GM18517 (cell line): Measurements from ENCODE around the gene RAB8B.
"Not testable (repeated sequence)": the region's sequence is repeated elsewhere in the genome, so short reads cannot be mapped to it uniquely, and the experiment has no call there.

Source experiments
- ATAC-seq: cut with Tn5 transposase; IDR thresholded peaks from one replicate; pipeline ENCODE4 v1.9.1; 2021; ENCODE audit warnings: mild to moderate bottlenecking, moderate library complexity; ENCODE audit not compliant: unreplicated experiment

Gene RAB8B

GRCh38 chr15:63203451-63204090 lies 14.2 kb downstream of the RAB8B start:
- ATAC-seq, result no peak

- no peak for ATAC-seq
Observed at GRCh38 chr15:63206079-63206478, 16.7 kb downstream of the RAB8B start.

GRCh38 chr15:63208824-63209223 lies 19.4 kb downstream of the RAB8B start:
- ATAC-seq, result not testable (repeated sequence)

- ATAC-seq, result no peak
Observed at GRCh38 chr15:63210151-63211091, 21.0 kb downstream of the RAB8B start.

- ATAC-seq, result no peak
Observed at GRCh38 chr15:63211092-63211490, 21.7 kb downstream of the RAB8B start.

- no peak for ATAC-seq
Observed at GRCh38 chr15:63211549-63211948, 22.1 kb downstream of the RAB8B start.

- peak; percentile 46 for ATAC-seq
Observed at GRCh38 chr15:63212050-63213004, 22.9 kb downstream of the RAB8B start.

GRCh38 chr15:63218100-63218808 lies 28.8 kb downstream of the RAB8B start:
- ATAC-seq, result no peak

- ATAC-seq, result no peak
Observed at GRCh38 chr15:63219196-63219710, 29.8 kb downstream of the RAB8B start.

- ATAC-seq, result no peak
Observed at GRCh38 chr15:63221346-63221745, 31.9 kb downstream of the RAB8B start.

- no peak for ATAC-seq
Observed at GRCh38 chr15:63223463-63223862, 34.1 kb downstream of the RAB8B start.

- ATAC-seq, result no peak
Observed at GRCh38 chr15:63225381-63225780, 36.0 kb downstream of the RAB8B start.

- no peak for ATAC-seq
Observed at GRCh38 chr15:63226155-63226883, 36.9 kb downstream of the RAB8B start.

- ATAC-seq, result no peak
Observed at GRCh38 chr15:63226966-63227401, 37.6 kb downstream of the RAB8B start.

- ATAC-seq, result no peak
Observed at GRCh38 chr15:63227689-63228088, 38.3 kb downstream of the RAB8B start.

- ATAC-seq, result no peak
Observed at GRCh38 chr15:63231206-63231605, 41.8 kb downstream of the RAB8B start.

- no peak for ATAC-seq
Observed at GRCh38 chr15:63231706-63232105, 42.3 kb downstream of the RAB8B start.

- ATAC-seq, result no peak
Observed at GRCh38 chr15:63232405-63232804, 43.0 kb downstream of the RAB8B start.

GRCh38 chr15:63232943-63233342 lies 43.5 kb downstream of the RAB8B start:
- ATAC-seq, result no peak
